ENCODE results near the gene CRB1. TPM values are rescaled to one million over a fixed set of nuclear protein-coding genes. Genes with fewer than 3 reads are reported as not detected.

The CRB1 gene
- total and polyA plus RNA-seq, 4 donors, result 0.03 to 0.55 (median 0.30) TPM

GRCh38 chr1:197331565-197331964 is 63.5 kb downstream of the CRB1 start:
- no peaks in the 10 kb centered on the region for H3K4me1 ChIP-seq (ENCODE audit: control insufficient read depth in 5 of 5, insufficient read depth in 5 of 5, low read length in 5 of 5)
- ATAC-seq (ENCODE audit: insufficient read depth, low FRiP score) (no peak), DNase-seq (no peak)
- no peaks in the 10 kb centered on the region for H3K27me3 ChIP-seq (ENCODE audit: control insufficient read depth in 3 of 3, insufficient read depth in 3 of 3, low read length in 2 of 3)
- no peak overlapping the region for H3K9ac ChIP-seq (ENCODE audit: insufficient read depth in 1 of 2, low read length in 2 of 2)
- H3K27ac ChIP-seq (ENCODE audit: low read depth in 1 of 2, low read length in 1 of 2), result no peak overlapping the region
- H3K9me3 ChIP-seq (ENCODE audit: control insufficient read depth in 4 of 4, insufficient read depth in 3 of 4, low read length in 3 of 4), result no peaks in the 10 kb centered on the region
- WGBS, 2 donors, result 90 to 93% methylated on average over 5 of the region's 5 CpGs
- no peaks in the 10 kb centered on the region for H3K36me3 ChIP-seq (ENCODE audit: control insufficient read depth in 4 of 4, insufficient read depth in 4 of 4, low read length in 4 of 4)
- no peak overlapping the region for H3K4me3 ChIP-seq
- no peak for TF ChIP-seq CTCF (IDR thresholded peaks at IDR 0.05; ENCODE audit: control extremely low read depth, extremely low read depth)

GRCh38 chr1:197333041-197333440 is 65.0 kb downstream of the CRB1 start:
- Histone ChIP-seq H3K4me3 (no peak overlapping the region), H3K36me3 (ENCODE audit: control insufficient read depth in 4 of 4, insufficient read depth in 4 of 4, low read length in 4 of 4) (no peaks in the 10 kb centered on the region), H3K27ac (ENCODE audit: low read depth in 1 of 2, low read length in 1 of 2) (no peak overlapping the region), H3K4me1 (ENCODE audit: control insufficient read depth in 5 of 5, insufficient read depth in 5 of 5, low read length in 5 of 5) (no peaks in the 10 kb centered on the region), H3K9me3 (ENCODE audit: control insufficient read depth in 4 of 4, insufficient read depth in 3 of 4, low read length in 3 of 4) (no peaks in the 10 kb centered on the region), H3K9ac (ENCODE audit: insufficient read depth in 1 of 2, low read length in 2 of 2) (no peak overlapping the region), H3K27me3 (ENCODE audit: control insufficient read depth in 3 of 3, insufficient read depth in 3 of 3, low read length in 2 of 3) (no peaks in the 10 kb centered on the region)
- no peak for ATAC-seq (ENCODE audit: insufficient read depth, low FRiP score)
- WGBS, 2 donors, result 86 to 97% methylated on average over 1 of the region's 1 CpG
- no peak for TF ChIP-seq CTCF (IDR thresholded peaks at IDR 0.05; ENCODE audit: control extremely low read depth, extremely low read depth)
- DNase-seq, result no peak

GRCh38 chr1:197336571-197336970 is 68.5 kb downstream of the CRB1 start:
- DNase-seq (no peak), ATAC-seq (ENCODE audit: insufficient read depth, low FRiP score) (no peak)
- Histone ChIP-seq H3K4me1 (ENCODE audit: control insufficient read depth in 5 of 5, insufficient read depth in 5 of 5, low read length in 5 of 5) (no peaks in the 10 kb centered on the region), H3K4me3 (no peak overlapping the region), H3K36me3 (ENCODE audit: control insufficient read depth in 4 of 4, insufficient read depth in 4 of 4, low read length in 4 of 4) (no peaks in the 10 kb centered on the region), H3K9me3 (ENCODE audit: control insufficient read depth in 4 of 4, insufficient read depth in 3 of 4, low read length in 3 of 4) (no peaks in the 10 kb centered on the region), H3K9ac (ENCODE audit: insufficient read depth in 1 of 2, low read length in 2 of 2) (no peak overlapping the region), H3K27ac (ENCODE audit: low read depth in 1 of 2, low read length in 1 of 2) (no peak overlapping the region), H3K27me3 (ENCODE audit: control insufficient read depth in 3 of 3, insufficient read depth in 3 of 3, low read length in 2 of 3) (no peaks in the 10 kb centered on the region)
- no peak for TF ChIP-seq CTCF (IDR thresholded peaks at IDR 0.05; ENCODE audit: control extremely low read depth, extremely low read depth)
- 75 to 91% methylated on average over 2 of the region's 2 CpGs for WGBS, 2 donors

Measured in lung (tissue), 12 donors.